ENCODE measurements around the gene PACSIN3.

Gene PACSIN3

DNA sequence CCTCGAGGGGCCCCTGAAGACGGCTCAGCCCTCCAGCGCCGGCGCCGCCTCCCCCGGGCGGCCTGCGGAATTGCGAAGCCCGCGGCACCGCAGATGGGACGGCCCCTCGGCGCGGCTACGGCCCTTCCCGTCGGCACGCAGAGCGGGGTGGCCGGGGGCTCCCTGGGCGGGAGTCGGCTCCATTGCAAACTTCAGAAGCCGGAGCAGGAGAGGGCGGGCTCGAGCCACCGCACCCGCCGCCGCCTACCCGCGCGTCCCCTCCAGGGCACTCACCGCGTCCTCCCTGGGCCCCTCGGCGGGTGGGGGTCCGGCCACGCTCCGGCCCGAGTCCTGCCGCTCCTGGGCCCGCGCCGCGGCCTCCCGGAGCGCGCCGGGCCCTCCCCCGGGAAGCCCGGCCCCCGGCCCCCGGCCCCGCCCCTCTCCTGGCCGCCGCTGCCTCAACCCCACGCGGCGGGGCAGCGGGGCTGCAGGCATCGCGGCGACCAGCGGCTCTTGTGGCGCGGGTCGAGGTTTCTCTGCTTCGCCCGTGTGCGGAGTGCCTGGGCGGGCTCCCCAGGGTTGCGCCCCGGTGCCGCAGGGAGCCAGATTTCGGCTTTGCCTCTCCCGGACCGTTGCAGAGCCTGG is at the start of gene PACSIN3:
TSS of gene PACSIN3 (minus strand) at position 359 of the 624 bp plus-strand sequence. CDS start 3,707 bp downstream, outside the sequence.
- CTCF ChIA-PET: interaction anchor here (0.7 kb wide), 1 partner anchor 25 kb away, joined by 3 read pairs; no protein-coding TSS in a partner anchor
- DNase-seq: peak; percentile 63
- Mint-ChIP-seq H3K27me3 (peaks cover 61% of the 10 kb centered on the region), H3K36me3 (no peaks in the 10 kb centered on the region), H3K27ac (no peak within 1 kb of the TSS), H3K4me1 (peaks cover 12% of the 10 kb centered on the region), H3K9me3 (no peaks in the 10 kb centered on the region), H3K4me3 (peak within 1 kb of the TSS; percentile 71)

DNA sequence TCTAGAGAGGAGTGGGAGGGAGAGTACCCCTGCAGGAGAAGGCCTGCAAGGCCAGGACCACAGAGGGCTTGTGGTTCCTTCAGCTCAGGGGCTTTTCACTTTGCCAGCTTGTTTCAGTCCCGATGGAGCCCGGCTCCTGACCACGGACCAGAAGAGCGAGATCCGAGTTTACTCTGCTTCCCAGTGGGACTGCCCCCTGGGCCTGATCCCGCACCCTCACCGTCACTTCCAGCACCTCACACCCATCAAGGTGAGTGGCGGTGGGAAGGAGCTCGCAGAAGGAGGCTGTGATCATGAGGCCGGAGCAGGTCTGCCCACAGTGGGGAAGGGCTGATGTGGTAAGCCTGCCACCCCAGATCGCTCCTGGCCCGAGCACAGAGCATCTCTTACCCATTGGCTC is 48.9 kb upstream of the PACSIN3 start:
- peaks cover 30% of the 10 kb centered on the region for H3K4me1 Mint-ChIP-seq
- no peak overlapping the region for H3K4me3 Mint-ChIP-seq
- H3K9me3 Mint-ChIP-seq: no peaks in the 10 kb centered on the region
- CTCF ChIA-PET: interaction anchor here (1.3 to 3.2 kb wide), 7 partner anchors 12 to 177 kb away, joined by 3 to 16 read pairs (median 7); partner anchors contain the start of genes ACP2 and DDB2
- H3K36me3 Mint-ChIP-seq: peaks cover 57% of the 10 kb centered on the region
- peak overlapping the region; percentile 91 for H3K27ac Mint-ChIP-seq
- DNase-seq: no peak
- no peaks in the 10 kb centered on the region for H3K27me3 Mint-ChIP-seq

DNA sequence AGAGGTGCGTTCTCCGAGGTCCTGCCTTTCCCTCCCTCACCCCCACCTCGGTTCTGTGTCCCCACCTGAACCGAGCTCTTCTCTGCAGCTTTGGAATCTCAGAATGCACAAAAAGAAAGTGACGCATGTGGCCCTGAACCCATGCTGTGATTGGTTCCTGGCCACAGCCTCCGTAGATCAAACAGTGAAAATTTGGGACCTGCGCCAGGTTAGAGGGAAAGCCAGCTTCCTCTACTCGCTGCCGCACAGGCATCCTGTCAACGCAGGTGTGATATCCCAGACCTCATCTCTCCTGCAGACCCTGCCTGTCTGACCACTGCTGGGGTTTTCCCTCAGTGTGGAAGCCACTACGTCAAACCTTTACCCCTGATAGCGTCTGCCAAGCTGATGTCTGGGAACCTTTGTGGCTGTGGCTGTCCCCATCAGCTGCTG is 48.5 kb upstream of the PACSIN3 start:
- Mint-ChIP-seq H3K4me1 (peaks cover 30% of the 10 kb centered on the region), H3K27me3 (no peaks in the 10 kb centered on the region), H3K9me3 (no peaks in the 10 kb centered on the region), H3K27ac (peak overlapping the region; percentile 91), H3K36me3 (peaks cover 53% of the 10 kb centered on the region), H3K4me3 (no peak overlapping the region)
- DNase-seq: peak; percentile 43
- CTCF ChIA-PET: interaction anchor here (0.6 to 3.2 kb wide), 12 partner anchors 13 to 561 kb away, joined by 3 to 16 read pairs (median 4); partner anchors contain the start of genes ACP2 and DDB2

DNA sequence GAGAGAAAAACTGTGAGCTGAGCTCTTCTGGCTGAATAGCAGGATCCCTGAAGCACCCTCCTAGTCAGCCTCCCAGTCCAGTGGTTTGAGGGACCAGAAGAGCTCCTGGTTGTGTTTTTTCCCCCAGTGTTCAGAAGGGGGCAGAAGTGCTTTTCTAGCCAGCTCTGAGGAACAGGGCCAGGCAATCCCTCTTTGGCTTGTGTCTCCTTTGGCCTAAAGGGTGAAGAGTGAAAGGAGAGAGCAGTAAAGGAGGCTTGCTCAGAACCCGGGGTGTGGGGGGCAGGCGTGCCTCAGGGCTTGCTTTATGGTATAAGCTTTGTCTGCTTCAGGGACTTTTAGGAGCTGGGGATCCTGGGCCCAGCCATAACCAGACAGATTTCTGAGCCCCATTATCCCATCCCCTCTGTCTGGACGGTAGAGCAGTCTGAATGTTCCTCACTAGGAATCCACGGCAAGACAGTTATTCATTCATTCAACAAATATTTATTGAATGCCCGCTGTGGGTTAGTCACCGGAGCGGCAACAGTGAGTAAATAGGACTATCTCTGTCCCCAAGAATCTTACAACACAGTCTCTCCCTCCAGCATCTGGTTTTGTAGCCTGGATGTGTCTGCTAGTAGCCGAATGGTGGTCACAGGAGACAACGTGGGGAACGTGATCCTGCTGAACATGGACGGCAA is 47.9 kb upstream of the PACSIN3 start:
- H3K27ac Mint-ChIP-seq: peak overlapping the region; percentile 91
- H3K9me3 Mint-ChIP-seq: no peaks in the 10 kb centered on the region
- no peak overlapping the region for H3K4me3 Mint-ChIP-seq
- H3K36me3 Mint-ChIP-seq: peaks cover 53% of the 10 kb centered on the region
- H3K27me3 Mint-ChIP-seq: no peaks in the 10 kb centered on the region
- H3K4me1 Mint-ChIP-seq: peaks cover 31% of the 10 kb centered on the region
- DNase-seq: peak; percentile 45
- CTCF ChIA-PET: interaction anchor here (0.6 to 3.2 kb wide), 18 partner anchors 12 to 561 kb away, joined by 3 to 16 read pairs (median 4); partner anchors contain the start of genes ACP2 and DDB2

DNA sequence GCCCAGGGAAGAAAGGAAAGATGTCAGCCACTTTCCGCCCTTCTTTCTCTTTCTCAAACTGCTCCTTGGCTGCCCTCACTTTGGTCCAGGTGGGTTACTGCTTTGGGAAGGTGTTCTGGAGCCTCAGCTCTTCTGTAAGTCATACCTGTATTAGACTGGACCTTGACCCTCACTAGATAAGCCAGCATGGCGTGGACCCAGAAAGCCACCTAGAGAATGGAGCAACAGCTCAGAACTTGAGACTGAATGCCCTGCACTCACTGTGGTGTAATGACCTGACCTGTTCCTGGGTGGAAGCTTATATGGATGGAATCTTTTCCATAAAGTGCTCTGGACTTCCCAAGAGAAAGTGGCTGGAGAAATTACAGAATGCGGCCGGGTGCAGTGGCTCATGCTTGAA is 46.8 kb upstream of the PACSIN3 start:
- H3K27ac Mint-ChIP-seq: no peak overlapping the region
- no peak overlapping the region for H3K4me3 Mint-ChIP-seq
- H3K9me3 Mint-ChIP-seq: no peaks in the 10 kb centered on the region
- DNase-seq: no peak
- H3K27me3 Mint-ChIP-seq: no peaks in the 10 kb centered on the region
- CTCF ChIA-PET: interaction anchor here (0.7 to 2.6 kb wide), 8 partner anchors 9 to 121 kb away, joined by 3 to 14 read pairs (median 5); partner anchors contain the start of gene ACP2
- peaks cover 56% of the 10 kb centered on the region for H3K36me3 Mint-ChIP-seq
- H3K4me1 Mint-ChIP-seq: peaks cover 34% of the 10 kb centered on the region

DNA sequence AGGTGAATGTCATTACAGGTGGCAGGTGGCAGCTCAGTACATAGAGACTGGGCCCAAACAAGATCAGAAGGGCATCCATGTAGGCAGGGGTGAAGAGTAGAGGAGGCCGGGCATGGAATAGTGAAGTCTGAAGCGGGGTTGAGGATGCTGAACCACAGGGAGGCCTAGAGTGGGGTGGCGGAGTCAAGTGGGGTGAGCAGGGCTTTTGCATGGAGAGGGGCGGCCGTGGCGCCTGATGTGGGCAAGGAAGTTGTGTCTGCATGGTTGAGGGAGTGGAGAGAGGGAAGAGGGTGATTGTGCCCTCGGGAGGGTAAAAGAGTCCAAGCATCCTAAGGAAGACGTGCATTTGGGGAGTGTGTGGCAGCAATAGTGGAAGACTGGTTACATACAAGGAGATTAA is 42.9 kb upstream of the PACSIN3 start:
- DNase-seq: no peak
- H3K27me3 Mint-ChIP-seq: no peaks in the 10 kb centered on the region
- CTCF ChIA-PET: interaction anchor here (2.0 kb wide), 1 partner anchor 12 kb away, joined by 7 read pairs; no protein-coding TSS in a partner anchor
- peaks cover 36% of the 10 kb centered on the region for H3K4me1 Mint-ChIP-seq
- H3K27ac Mint-ChIP-seq: peak overlapping the region; percentile 3
- H3K9me3 Mint-ChIP-seq: no peaks in the 10 kb centered on the region
- H3K4me3 Mint-ChIP-seq: no peak overlapping the region
- peaks cover 53% of the 10 kb centered on the region for H3K36me3 Mint-ChIP-seq

DNA sequence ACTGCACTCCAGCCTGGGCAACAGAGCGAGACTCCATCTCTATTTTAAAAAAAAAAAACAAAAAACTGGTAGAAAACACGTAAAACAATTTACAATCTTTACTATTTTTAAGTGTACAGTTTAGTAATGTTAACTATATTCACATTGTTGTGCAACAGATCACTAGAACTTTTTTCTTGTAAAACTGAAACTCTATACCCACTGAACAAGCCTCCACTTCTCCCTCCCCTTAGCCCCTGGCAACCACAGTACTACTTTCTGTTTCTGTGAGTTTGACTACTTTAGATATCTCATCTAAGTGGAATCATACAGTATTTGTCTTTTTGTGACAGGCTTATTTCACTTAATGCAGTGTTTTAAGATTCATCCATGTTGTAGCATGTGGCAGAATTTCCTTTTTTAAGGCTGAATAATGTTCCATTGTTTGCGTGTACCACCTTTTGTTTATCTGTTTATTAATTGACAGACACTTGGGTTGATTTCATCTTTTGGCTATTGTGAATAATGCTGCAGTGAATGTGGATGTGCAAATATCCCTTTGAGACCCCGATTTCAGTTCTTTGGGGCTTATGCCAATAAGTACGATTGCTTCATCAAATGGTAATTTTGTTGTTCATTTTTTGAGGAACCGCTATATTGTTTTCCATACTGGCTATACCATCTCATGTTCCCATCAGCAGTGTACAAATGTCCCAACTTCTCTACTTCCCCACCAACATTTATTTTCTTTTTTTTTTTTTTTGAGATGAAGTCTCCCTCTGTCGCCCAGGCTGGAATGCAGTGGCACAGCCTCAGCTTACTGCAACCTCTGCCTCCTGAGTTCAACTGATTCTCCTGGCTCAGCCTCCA is 39.5 kb upstream of the PACSIN3 start:
- peaks cover 52% of the 10 kb centered on the region for H3K36me3 Mint-ChIP-seq
- H3K4me3 Mint-ChIP-seq: peak overlapping the region; percentile 4
- DNase-seq: peak; percentile 56
- H3K27me3 Mint-ChIP-seq: no peaks in the 10 kb centered on the region
- peak overlapping the region; percentile 51 for H3K27ac Mint-ChIP-seq
- H3K9me3 Mint-ChIP-seq: no peaks in the 10 kb centered on the region
- H3K4me1 Mint-ChIP-seq: peaks cover 35% of the 10 kb centered on the region
- CTCF ChIA-PET: no interaction called here

DNA sequence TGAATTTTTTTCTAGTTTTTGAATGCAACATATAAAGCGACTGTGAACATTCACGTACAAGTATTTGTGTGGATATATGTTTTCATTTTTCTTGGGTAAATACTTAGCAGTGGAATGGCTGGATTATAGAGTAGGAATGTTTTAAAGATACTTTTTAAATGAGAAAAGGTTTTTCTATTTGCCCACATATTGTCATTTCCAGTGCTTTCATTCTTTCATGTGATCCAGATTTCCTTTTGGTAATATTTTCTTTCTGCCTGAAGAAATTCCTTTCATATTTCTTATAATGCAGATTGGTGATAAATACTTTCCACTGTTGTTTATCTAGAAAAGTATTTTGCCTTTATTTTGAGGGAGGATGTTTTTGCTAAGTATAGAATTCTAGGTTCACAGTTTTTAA is 36.5 kb upstream of the PACSIN3 start:
- Mint-ChIP-seq H3K4me3 (no peak overlapping the region), H3K27ac (no peak overlapping the region), H3K9me3 (no peaks in the 10 kb centered on the region), H3K36me3 (peaks cover 54% of the 10 kb centered on the region), H3K27me3 (no peaks in the 10 kb centered on the region), H3K4me1 (peaks cover 54% of the 10 kb centered on the region)
- CTCF ChIA-PET: interaction anchor here (1.2 kb wide), 1 partner anchor 43 kb away, joined by 5 read pairs; no protein-coding TSS in a partner anchor
- DNase-seq: no peak

DNA sequence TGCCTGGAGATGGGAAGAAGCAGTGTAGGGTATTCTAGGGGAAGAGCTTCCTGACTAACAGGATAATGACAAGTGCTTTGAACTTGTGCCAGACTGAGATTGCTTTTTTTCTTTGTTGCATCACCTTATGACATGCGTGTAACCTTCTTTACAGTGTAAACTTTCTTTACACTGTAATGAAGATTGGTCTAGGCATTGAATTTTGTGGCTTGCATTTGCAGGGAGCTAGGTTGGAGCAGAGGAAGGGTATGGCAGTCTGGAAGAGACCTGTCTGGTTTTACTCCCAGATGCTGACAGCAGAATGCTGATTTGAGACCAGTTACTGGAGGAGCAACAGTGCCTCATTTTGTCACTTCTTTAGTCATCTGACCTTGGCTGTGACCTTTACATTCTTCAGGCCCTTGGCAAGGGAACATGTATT is 34.2 kb upstream of the PACSIN3 start:
- Mint-ChIP-seq H3K36me3 (peaks cover 58% of the 10 kb centered on the region), H3K4me1 (peaks cover 56% of the 10 kb centered on the region), H3K4me3 (no peak overlapping the region), H3K9me3 (no peaks in the 10 kb centered on the region), H3K27me3 (no peaks in the 10 kb centered on the region), H3K27ac (peak overlapping the region; percentile 21)
- no peak for DNase-seq
- CTCF ChIA-PET: interaction anchor here (0.6 to 2.2 kb wide), 2 partner anchors 39 to 645 kb away, joined by 4 to 5 read pairs; no protein-coding TSS in a partner anchor

DNA sequence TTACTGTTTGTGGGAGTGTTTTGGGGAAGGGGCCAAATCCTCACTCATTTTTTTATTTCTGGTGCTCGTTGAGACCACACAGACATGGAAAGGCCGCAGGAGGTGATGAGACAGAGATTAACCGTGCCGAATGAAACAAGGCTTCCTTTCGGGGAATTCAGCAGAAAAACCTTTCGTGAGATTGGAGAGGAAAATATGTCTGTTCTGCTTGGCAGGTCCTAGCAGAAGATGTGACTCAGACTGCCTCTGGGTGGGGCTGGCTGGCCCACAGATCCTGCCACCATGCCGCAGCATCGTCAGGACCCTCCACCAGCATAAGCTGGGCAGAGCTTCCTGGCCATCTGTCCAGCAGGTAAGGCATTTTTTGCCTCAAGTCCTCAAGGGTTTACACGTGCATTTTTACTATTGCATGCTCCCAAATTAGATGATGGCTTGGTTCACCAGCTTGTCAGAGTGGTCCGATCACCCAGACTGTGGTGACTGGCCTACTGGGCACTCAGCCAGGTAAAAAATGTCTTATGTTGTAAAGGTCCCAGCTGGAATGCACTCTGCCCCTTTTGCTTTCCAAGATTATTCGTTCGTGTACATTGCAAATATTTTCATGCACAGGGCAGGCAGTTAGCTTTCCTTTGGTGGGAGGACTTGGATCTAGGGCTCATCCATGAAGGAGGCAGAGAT is 30.0 kb upstream of the PACSIN3 start:
- H3K36me3 Mint-ChIP-seq: peaks cover 39% of the 10 kb centered on the region
- peak; percentile 61 for DNase-seq
- no peaks in the 10 kb centered on the region for H3K9me3 Mint-ChIP-seq
- H3K4me3 Mint-ChIP-seq: peak overlapping the region; percentile 97
- peaks cover 52% of the 10 kb centered on the region for H3K4me1 Mint-ChIP-seq
- H3K27me3 Mint-ChIP-seq: no peaks in the 10 kb centered on the region
- CTCF ChIA-PET: interaction anchor here (0.8 to 3.9 kb wide), 5 partner anchors 14 to 45 kb away, joined by 3 to 32 read pairs (median 6); no protein-coding TSS in a partner anchor
- H3K27ac Mint-ChIP-seq: peak overlapping the region; percentile 97

DNA sequence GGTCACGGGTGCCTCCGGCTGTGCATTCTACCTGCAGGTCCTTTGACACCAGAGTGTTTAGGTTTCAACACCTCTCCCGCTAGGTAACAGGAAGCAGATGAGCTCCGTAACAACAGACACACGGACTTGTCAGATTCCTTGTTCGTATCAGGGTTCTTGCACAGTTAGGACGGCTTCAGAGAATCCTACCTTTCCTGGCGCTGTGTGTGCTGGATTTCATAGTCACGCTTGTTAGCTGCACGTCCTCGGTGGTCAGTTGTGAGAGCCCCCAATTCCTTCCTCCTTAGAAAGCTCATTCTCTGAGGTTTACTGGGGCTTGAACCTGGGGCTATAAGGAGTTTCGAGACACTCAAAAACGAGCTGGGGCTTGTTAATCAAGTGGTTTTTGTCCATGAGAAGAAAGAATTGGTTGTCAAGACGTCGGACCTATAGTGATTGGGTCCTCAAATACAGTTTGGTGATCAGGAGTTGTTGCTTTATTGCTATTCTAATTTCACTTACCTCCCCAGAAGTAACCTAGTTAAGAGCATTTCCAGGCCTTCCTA is 29.2 kb upstream of the PACSIN3 start:
- CTCF ChIA-PET: interaction anchor here (0.9 to 3.9 kb wide), 7 partner anchors 18 to 44 kb away, joined by 3 to 32 read pairs (median 6); partner anchors contain the start of genes ACP2 and NR1H3
- Mint-ChIP-seq H3K4me1 (peaks cover 51% of the 10 kb centered on the region), H3K27ac (peak overlapping the region; percentile 97), H3K27me3 (peaks cover 3% of the 10 kb centered on the region), H3K36me3 (peaks cover 37% of the 10 kb centered on the region), H3K9me3 (no peaks in the 10 kb centered on the region), H3K4me3 (peak overlapping the region; percentile 97)
- no peak for DNase-seq

DNA sequence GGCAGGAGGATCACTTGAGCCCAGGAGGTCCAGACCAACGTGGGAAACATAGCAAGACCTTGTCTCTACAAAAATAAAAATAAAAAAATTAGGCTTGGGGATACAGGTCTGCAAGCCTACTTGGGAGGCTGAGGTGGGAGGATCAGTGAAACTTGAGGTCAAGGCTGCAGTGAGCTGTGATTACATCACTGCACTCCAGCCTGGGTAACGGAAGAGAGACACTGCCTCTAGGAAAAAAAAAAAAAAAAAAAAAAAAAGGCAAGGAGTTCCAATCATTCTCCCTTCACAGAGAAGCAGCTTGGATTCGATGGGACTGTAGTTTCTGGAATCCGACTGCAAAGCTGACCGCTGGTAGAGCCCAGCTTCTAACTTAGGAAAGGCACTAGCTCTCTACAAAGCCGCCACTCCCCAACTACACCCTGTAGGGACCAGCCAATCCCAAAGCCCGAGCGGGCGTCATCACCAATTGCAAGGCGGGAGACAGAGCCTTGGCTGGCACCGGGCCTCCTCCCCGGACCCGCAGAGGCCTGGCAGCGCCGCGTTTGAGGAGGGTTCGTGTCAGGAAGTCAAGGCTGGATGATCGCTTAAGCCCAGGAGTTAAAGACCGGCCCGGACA is 27.8 kb upstream of the PACSIN3 start:
- H3K9me3 Mint-ChIP-seq: no peaks in the 10 kb centered on the region
- DNase-seq: peak; percentile 92
- peaks cover 29% of the 10 kb centered on the region for H3K36me3 Mint-ChIP-seq
- peaks cover 40% of the 10 kb centered on the region for H3K4me1 Mint-ChIP-seq
- CTCF ChIA-PET: interaction anchor here (1.1 to 3.9 kb wide), 5 partner anchors 20 to 45 kb away, joined by 3 to 32 read pairs (median 6); partner anchors contain the start of gene ACP2
- H3K4me3 Mint-ChIP-seq: peak overlapping the region; percentile 97
- H3K27ac Mint-ChIP-seq: peak overlapping the region; percentile 100
- H3K27me3 Mint-ChIP-seq: peaks cover 10% of the 10 kb centered on the region
